ENCODE results near the gene MYO1C.
"Not testable (repeated sequence)": the region's sequence is repeated elsewhere in the genome, so short reads cannot be mapped to it uniquely, and the experiment has no call there.

Gene MYO1C

DNA sequence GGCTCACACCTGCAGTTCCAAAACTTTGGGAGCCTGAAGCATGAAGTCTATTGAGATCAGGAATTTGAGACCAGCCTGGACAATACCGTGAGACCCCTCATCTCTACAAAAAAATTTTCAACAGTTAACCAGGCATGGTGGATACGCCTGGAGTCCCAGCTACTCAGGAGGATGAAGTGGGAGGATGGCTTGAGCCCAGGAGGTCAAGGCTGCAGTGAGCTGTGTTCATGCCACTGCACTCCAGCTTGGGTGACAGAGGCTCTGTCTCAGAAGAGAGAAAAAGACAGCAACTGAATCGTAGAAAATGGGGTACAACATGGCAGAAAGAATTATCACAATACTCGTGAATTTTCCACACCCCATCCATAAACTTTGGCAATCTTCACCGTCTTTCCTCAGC is 39.6 kb downstream of the MYO1C start:
- DNase-seq (ENCODE audit: extremely low read depth, low read depth): no peak
- TF ChIP-seq CTCF (IDR thresholded peaks at IDR 0.05; ENCODE audit: low read depth, low read length, missing control alignments): no peak
- no peak overlapping the region for H3K4me3 ChIP-seq (replicated peaks; ENCODE audit: low read depth, low read length)

- H3K4me3 ChIP-seq (replicated peaks; ENCODE audit: low read depth, low read length); DNase-seq (ENCODE audit: extremely low read depth, low read depth): not testable (repeated sequence)
These were observed 42.2 kb downstream of the MYO1C start for GRCh38 chr17:1450261-1450660.

GRCh38 chr17:1449412-1449967 is 43.0 kb downstream of the MYO1C start:
- H3K4me3 ChIP-seq (replicated peaks; ENCODE audit: low read depth, low read length): no peak overlapping the region
- DNase-seq (ENCODE audit: extremely low read depth, low read depth): no peak
- no peak for TF ChIP-seq CTCF (IDR thresholded peaks at IDR 0.05; ENCODE audit: low read depth, low read length, missing control alignments)

DNA sequence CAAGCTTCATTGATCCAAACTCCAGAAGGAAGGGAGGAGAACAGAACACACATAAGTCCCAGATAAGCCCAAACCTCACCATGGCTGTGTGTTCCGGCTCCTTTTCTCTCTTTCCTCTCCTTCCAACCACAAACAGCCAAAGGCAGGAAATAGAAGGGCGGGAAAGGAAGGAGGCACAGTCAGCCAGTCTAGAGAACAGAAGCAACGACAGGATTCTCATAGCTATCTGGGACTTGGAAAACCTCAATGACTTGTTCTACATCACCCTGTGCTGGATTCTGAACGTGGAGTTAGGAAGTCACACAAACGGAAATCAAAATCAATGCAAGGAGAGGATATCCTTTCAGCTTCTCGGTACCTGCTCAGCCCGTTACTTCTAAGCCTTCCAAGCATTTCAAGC is 45.4 kb downstream of the MYO1C start:
- TF ChIP-seq CTCF (IDR thresholded peaks at IDR 0.05; ENCODE audit: low read depth, low read length, missing control alignments): no peak
- DNase-seq (ENCODE audit: extremely low read depth, low read depth): no peak
- no peak overlapping the region for H3K4me3 ChIP-seq (replicated peaks; ENCODE audit: low read depth, low read length)

- no peak for DNase-seq (ENCODE audit: extremely low read depth, low read depth)
- TF ChIP-seq CTCF (IDR thresholded peaks at IDR 0.05; ENCODE audit: low read depth, low read length, missing control alignments): no peak
These were observed 46.3 kb downstream of the MYO1C start for GRCh38 chr17:1446201-1446600.

GRCh38 chr17:1445695-1446094 is 46.8 kb downstream of the MYO1C start:
- DNase-seq (ENCODE audit: extremely low read depth, low read depth); H3K4me3 ChIP-seq (replicated peaks; ENCODE audit: low read depth, low read length): not testable (repeated sequence)

More at GRCh38 chr17:1446201-1446600, 46.3 kb downstream of the MYO1C start:
- H3K4me3 ChIP-seq (replicated peaks; ENCODE audit: low read depth, low read length): no peak overlapping the region

DNA sequence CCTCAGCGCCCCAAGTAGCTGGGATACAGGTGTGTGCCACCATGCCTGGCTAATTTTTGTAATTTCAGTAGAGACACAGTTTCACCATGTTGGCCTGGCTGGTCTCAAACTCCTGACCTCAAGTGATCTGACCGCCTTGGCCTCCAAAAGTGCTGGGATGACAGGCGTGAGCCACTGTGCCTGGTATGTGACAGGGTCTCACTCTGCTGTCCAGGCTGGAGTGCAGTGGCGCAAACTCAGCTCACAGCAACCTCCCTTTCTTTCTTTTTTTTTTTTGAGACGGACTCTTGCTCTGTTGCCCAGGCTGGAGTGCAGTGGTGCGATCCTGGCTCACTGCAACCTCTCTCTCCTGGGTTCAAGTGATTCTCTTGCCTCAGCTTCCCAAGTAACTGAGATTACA is 49.8 kb downstream of the MYO1C start:
- not testable (repeated sequence) for H3K4me3 ChIP-seq (replicated peaks; ENCODE audit: low read depth, low read length); DNase-seq (ENCODE audit: extremely low read depth, low read depth)

DNA sequence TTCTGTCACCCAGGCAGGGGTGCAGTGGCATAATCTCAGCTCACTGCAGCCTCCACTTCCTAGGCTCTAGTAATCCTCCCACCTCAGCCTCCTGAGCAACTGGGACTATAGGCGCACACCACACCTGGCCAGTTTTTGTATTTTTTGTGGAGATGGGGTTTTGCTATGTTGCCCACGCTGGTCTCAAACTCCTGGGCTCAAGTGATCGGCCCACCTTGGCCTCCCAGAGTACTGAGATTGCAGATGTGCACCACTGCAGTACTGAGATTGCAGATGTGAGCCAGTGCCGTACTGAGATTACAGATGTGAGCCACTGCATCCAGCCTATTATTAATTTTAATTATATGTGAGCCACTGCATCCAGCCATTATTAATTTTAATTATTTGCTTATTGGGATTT is 50.3 kb downstream of the MYO1C start:
- DNase-seq (ENCODE audit: extremely low read depth, low read depth): no peak
- H3K4me3 ChIP-seq (replicated peaks; ENCODE audit: low read depth, low read length): no peak overlapping the region
- no peak for TF ChIP-seq CTCF (IDR thresholded peaks at IDR 0.05; ENCODE audit: low read depth, low read length, missing control alignments)

Data from HFF-Myc (cell line).